Heart left ventricle (tissue), 13 donors: ENCODE results near the gene SNAP91.

Experiments used
- CTCF ChIP-seq, 12 donors: fragments of 200-600 bp; sonication (generic) in 4 of 12; IDR thresholded peaks; one replicate each; pipeline versions ENCODE4 v1.5.0 to v1.8.0; 2018 to 2022; ENCODE audit warnings: antibody characterized with exemption in 12 of 12, mild to moderate bottlenecking in 5 of 12
- POLR2A ChIP-seq, 2 donors: fragments of 450-650 bp; IDR thresholded peaks; one replicate each; pipeline ENCODE4 v1.6.1; 2017; ENCODE audit warnings: antibody characterized with exemption in 2 of 2, mild to moderate bottlenecking in 2 of 2, moderate library complexity in 2 of 2
- donor health status: ischemic (EF 13 %, LVEDD 7.1; RV severe dilation, severe dysfunction).
- donor health status: DM: no; HTN: yes; CAD: no.
- donor health status: DM: no; HTN: no; CAD: no.
- donor health status: ischemic (EF 25% LVEDD 6.9; RV normal size, moderate dysfunction).
- donor health status: ischemic (EF 25% LVEDD 5.7; RV mildly dilated, moderate dysfunction).
- donor health status: ischemic (EF 35%, LVEDD 5.7; RV mildly dilated, moderate dysfunction).
- donor health status: nonischemic (EF 11% LVEDD 7.7; RV severe dilation, severe dysfunction).
- donor health status: DM: yes; HTN: yes; CAD: no.
- donor health status: PGD.
- donor health status: ischemic (EF 29% LVEDD 5.4; RV normal size, mild dysfunction).
- donor health status: nonischemic (EF 23%, LVEDD 6.1; RV moderate dilation, normal function).

DNA sequence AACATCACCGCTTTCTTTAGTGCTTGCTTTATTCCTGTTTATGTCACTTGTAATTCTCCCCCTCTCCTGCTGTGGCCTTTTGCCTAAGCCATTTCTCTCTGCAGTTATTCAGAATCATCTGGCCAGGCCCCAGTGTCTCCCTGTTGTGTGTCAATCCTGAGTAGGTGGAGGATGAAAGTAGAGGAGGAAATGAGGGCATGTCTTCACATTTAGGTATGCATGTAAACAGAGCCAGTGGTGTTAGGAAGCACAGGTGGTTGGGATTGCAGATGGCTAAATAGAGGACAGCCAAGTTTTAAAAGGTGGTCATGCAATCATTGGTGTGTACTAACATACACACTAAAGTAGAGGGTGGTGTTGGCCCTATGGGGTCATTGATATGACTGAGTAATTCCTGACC lies 191.4 kb downstream of the SNAP91 start:
- no peak for TF ChIP-seq POLR2A (IDR thresholded peaks at IDR 0.05)
- TF ChIP-seq CTCF (IDR thresholded peaks at IDR 0.05), result no peak
